ENCODE measurements around the gene ZBTB32. TPM values are rescaled to one million over a fixed set of nuclear protein-coding genes. Genes with fewer than 3 reads are reported as not detected.
"Not testable (repeated sequence)": the region's sequence is repeated elsewhere in the genome, so short reads cannot be mapped to it uniquely, and the experiment has no call there.

The ZBTB32 gene
- total RNA-seq, 1 donor from 2014 or later = not detected

DNA sequence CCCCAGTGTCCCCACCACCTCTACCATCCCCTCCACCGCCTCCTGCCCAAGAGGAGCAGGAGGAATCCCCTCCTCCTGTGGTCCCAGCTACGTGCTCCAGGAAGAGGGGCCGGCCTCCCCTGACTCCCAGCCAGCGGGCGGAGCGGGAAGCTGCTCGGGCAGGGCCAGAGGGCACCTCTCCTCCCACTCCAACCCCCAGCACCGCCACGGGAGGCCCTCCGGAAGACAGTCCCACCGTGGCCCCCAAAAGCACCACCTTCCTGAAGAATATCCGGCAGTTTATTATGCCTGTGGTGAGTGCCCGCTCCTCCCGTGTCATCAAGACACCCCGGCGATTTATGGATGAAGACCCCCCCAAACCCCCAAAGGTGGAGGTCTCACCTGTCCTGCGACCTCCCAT is 16.3 kb downstream of the ZBTB32 start:
- Histone ChIP-seq H3K36me3 (ENCODE audit: control insufficient read depth, insufficient read depth, low read length) (peaks cover 40% of the 10 kb centered on the region), H3K4me3 (ENCODE audit: low read depth, low read length) (no peak overlapping the region), H3K27me3 (ENCODE audit: control insufficient read depth, insufficient read depth, low read length) (no peaks in the 10 kb centered on the region)
- no peak for DNase-seq (ENCODE audit: low read depth)
- FAIRE-seq = no peak
- TF ChIP-seq, protein P1, sequence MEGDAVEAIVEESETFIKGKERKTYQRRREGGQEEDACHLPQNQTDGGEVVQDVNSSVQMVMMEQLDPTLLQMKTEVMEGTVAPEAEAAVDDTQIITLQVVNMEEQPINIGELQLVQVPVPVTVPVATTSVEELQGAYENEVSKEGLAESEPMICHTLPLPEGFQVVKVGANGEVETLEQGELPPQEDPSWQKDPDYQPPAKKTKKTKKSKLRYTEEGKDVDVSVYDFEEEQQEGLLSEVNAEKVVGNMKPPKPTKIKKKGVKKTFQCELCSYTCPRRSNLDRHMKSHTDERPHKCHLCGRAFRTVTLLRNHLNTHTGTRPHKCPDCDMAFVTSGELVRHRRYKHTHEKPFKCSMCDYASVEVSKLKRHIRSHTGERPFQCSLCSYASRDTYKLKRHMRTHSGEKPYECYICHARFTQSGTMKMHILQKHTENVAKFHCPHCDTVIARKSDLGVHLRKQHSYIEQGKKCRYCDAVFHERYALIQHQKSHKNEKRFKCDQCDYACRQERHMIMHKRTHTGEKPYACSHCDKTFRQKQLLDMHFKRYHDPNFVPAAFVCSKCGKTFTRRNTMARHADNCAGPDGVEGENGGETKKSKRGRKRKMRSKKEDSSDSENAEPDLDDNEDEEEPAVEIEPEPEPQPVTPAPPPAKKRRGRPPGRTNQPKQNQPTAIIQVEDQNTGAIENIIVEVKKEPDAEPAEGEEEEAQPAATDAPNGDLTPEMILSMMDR (IDR thresholded peaks at IDR 0.05; ENCODE audit: insufficient read depth, low read length, severe bottlenecking) = no peak

DNA sequence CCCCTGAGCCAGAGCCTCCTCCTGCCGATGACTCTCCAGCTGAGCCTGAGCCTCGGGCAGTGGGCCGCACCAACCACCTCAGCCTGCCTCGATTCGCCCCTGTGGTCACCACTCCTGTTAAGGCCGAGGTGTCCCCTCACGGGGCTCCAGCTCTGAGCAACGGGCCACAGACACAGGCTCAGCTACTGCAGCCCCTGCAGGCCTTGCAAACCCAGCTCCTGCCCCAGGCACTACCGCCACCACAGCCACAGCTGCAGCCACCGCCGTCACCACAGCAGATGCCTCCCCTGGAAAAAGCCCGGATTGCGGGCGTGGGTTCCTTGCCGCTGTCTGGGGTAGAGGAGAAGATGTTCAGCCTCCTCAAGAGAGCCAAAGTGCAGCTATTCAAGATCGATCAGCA is 17.0 kb downstream of the ZBTB32 start:
- H3K36me3 ChIP-seq (ENCODE audit: control insufficient read depth, insufficient read depth, low read length) = peaks cover 46% of the 10 kb centered on the region
- no peak overlapping the region for H3K4me3 ChIP-seq (ENCODE audit: low read depth, low read length)
- TF ChIP-seq, protein P1 (IDR thresholded peaks at IDR 0.05; ENCODE audit: insufficient read depth, low read length, severe bottlenecking) = no peak
- DNase-seq (ENCODE audit: low read depth) = no peak
- no peak for FAIRE-seq
- H3K27me3 ChIP-seq (ENCODE audit: control insufficient read depth, insufficient read depth, low read length) = no peaks in the 10 kb centered on the region

DNA sequence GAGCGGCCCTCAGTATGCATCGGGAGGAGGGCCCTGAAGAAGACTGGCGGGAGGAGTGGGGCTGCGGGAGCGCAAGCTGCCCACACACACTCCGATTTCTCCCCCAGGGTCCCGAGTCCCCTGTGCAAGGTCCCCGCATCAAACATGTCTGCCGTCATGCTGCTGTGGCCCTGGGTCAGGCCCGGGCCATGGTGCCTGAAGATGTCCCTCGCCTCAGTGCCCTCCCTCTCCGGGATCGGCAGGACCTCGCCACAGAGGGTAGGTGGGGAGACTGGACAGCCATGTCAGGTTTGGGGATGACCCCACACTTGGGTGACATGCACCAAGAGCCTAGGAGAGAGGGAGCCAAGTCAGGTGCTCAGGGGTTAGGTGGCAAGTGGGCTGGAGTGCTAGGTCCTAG is 18.1 kb downstream of the ZBTB32 start:
- H3K27me3 ChIP-seq (ENCODE audit: control insufficient read depth, insufficient read depth, low read length) = no peaks in the 10 kb centered on the region
- H3K4me3 ChIP-seq (ENCODE audit: low read depth, low read length) = no peak overlapping the region
- TF ChIP-seq, protein P1 (IDR thresholded peaks at IDR 0.05; ENCODE audit: insufficient read depth, low read length, severe bottlenecking) = no peak
- no peak for FAIRE-seq
- peaks cover 50% of the 10 kb centered on the region for H3K36me3 ChIP-seq (ENCODE audit: control insufficient read depth, insufficient read depth, low read length)
- no peak for DNase-seq (ENCODE audit: low read depth)

- Histone ChIP-seq H3K27me3 (ENCODE audit: control insufficient read depth, insufficient read depth, low read length) (no peaks in the 10 kb centered on the region), H3K4me3 (ENCODE audit: low read depth, low read length) (no peak overlapping the region), H3K36me3 (ENCODE audit: control insufficient read depth, insufficient read depth, low read length) (peaks cover 54% of the 10 kb centered on the region)
- DNase-seq (ENCODE audit: low read depth) (no peak), FAIRE-seq (no peak)
- TF ChIP-seq, protein P1 (IDR thresholded peaks at IDR 0.05; ENCODE audit: insufficient read depth, low read length, severe bottlenecking) = no peak
Observed at GRCh38 chr19:35722897-35723296, 18.5 kb downstream of the ZBTB32 start.

DNA sequence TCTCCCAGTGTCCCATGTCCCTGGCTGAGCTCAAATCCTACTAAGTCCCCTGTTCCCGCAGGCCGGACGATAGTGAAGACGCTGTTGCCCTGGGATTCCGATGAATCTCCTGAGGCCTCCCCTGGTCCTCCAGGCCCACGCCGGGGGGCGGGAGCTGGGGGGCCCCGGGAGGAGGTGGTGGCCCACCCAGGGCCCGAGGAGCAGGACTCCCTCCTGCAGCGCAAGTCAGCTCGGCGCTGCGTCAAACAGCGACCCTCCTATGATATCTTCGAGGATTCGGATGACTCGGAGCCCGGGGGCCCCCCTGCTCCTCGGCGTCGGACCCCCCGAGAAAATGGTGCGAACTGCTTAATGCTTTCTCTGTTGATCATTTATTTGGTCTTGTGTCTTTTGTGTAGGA is 19.3 kb downstream of the ZBTB32 start:
- FAIRE-seq (no peak), DNase-seq (ENCODE audit: low read depth) (no peak)
- no peak overlapping the region for H3K4me3 ChIP-seq (ENCODE audit: low read depth, low read length)
- no peaks in the 10 kb centered on the region for H3K27me3 ChIP-seq (ENCODE audit: control insufficient read depth, insufficient read depth, low read length)
- TF ChIP-seq, protein P1 (IDR thresholded peaks at IDR 0.05; ENCODE audit: insufficient read depth, low read length, severe bottlenecking) = no peak
- H3K36me3 ChIP-seq (ENCODE audit: control insufficient read depth, insufficient read depth, low read length) = peaks cover 60% of the 10 kb centered on the region

GRCh38 chr19:35724132-35724531 is 19.8 kb downstream of the ZBTB32 start:
- H3K36me3 ChIP-seq (ENCODE audit: control insufficient read depth, insufficient read depth, low read length) = peaks cover 62% of the 10 kb centered on the region
- DNase-seq (ENCODE audit: low read depth); H3K27me3 ChIP-seq (ENCODE audit: control insufficient read depth, insufficient read depth, low read length); FAIRE-seq; H3K4me3 ChIP-seq (ENCODE audit: low read depth, low read length): not testable (repeated sequence)
